GM18520 (cell line): ENCODE measurements around the gene TMOD4.
"Not testable (repeated sequence)": the region's sequence is repeated elsewhere in the genome, so short reads cannot be mapped to it uniquely, and the experiment has no call there.

Experiments
- ATAC-seq: cut with Tn5 transposase; IDR thresholded peaks from one replicate; pipeline ENCODE4 v1.9.1; 2021; ENCODE audit not compliant: unreplicated experiment

The TMOD4 gene

DNA sequence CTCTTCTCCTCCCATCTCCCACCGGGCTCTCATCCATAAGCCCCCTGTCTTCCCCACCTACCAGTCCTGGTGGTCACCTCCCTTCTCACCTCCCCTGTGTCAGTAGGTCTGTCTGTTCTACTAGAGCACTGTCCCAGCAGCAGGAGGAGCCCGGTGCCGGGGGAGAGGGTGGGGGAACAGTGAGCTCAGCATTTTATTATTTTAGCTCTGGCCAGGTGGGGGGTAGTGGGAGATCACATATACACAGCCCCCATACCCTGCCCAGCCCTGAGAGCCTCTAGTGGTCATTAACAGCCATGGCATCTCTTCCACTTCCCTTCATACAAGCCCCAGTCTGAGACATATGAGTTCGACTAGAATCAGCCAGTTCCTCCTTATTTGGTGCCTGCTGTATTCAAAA, at the start of gene TMOD4:
TSS of gene TMOD4 (minus strand) at position 119 of the 400 bp plus-strand sequence. CDS start 1,106 bp downstream, outside the sequence.
- ATAC-seq = no peak

DNA sequence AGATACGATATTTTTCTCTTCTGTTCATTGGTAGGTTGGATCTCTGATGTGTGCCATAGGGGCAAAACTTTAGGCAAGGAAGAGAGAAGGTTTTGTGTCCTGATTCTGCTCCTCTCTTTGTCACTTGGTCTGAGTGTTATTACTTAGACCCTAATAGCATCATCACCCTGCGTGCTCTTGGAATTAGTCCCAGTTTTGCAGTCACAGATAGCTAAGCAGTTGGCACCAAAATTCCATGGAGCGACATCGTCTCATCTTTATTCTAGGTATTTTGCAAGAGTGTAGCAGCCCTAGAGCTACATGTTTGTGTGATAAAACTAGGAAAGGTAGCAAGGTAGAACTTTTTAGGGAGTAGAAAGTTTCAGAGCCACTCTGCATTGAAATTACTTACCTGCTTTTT, 46.3 kb upstream of the TMOD4 start:
- no peak for ATAC-seq

DNA sequence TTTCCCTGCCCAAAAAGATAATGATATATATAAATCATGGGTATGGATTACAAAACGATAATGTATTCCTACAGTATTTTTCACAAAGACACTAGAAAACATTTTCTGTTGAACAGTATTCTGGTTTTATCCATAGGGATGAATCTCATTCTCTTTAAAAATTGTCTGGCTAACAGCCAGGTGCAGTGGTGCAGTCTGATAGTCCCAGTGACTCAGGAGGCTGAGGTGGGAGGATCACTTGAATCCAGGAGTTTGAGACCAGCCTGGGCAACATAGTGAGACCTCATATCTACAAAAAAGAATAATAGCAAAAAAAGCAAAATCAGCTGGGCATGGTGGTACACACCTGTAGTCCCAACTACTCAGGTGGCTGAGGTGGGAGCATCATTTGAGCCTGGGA, 45.8 kb upstream of the TMOD4 start:
- no peak for ATAC-seq

DNA sequence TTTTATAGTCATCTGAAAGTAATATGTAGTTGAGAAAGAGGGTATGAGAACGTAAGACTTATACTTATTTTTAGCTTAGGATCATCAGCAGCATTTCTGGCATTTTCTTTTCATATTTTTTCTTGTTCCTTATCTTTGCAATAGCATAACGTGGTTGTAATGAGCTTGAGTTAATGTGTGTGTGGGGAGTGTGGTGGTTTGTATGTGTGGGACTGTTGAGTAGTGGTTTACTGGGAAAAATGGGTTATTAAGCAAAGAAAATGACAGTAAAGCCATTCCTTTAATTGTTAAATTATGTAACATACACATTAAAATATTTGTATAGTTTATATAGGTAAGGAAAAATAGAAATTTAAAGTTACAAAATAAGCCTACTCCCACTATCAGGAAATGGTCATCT, 37.8 kb upstream of the TMOD4 start:
- no peak for ATAC-seq

DNA sequence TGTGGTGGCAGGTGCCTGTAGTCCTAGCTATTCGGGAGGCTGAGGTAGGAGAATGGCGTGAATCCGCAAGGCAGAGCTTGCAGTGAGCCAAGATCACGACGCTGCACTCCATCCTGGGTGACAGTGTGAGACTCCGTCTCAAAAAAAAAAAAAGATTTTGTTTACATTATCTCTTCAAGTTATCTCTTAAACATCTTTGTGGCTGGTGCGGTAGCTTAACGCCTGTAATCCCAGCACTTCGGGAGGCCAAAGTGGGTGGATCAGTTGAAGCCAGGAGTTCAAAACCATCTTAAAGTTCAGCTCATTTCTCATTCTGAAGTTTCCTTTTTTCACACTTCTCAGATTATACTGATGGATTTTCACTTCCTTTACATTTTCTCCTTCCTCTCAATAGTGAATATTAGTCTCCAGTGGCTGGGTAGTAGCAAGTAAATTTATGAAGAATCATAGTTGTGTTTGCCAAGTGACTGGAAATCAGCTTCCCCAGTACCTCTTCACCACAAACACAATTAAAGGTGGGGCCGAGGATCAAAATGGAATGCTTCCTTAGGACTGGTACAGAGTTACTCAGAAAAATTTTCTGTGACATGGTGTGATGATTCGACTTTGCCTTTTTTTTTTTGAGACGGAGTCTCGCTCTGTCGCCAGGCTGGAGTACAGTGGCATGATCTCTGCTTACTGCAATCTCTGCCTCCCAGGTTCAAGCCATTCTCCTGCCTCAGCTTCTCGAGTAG, 36.4 kb upstream of the TMOD4 start:
- no peak for ATAC-seq

DNA sequence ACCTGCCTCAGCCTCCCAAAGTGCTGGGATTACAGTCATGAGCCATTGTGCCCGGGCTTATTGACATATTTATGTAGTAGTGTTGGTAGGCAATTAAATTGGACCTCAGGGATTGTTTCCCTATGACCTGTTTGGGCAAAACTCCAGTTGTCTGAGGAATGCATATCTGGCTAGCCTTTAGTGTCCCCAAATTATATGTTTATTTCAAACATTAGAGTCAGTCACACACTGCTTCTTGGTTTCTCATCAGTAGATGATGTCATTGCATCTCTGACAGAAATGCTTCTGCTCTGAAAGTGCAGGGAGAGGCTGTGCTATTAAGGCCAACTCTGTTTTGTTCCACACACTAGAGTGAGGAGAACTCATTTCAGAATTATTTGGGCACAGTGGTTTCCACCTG, 35.0 kb upstream of the TMOD4 start:
- no peak for ATAC-seq

DNA sequence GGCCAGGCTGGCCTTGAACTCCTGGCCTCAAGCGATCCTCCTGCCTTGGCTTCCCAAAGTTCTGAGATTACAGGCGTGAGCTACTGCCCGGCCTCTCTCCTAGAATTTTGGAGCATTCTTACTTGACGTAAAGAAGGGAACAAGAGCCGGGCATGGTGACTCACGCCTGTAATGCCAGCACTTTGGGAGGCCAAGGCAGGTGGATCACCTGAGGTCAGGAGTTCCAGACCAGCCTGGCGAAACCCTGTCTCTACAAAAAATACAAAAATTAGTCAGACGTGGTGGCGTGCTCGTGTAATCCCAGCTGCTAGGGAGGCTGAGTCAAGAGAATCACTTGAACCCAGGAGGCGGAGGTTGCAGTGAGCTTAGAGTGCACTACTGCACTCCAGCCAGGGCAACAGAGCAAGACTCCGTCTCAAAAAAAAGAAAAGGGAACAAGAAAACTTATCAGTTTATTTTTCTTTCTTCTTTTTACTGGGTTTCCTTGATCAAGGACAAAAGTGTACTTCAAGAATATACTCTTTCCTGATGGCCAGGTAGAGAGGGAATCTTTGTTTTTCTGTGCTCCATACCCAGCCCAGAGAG, 29.7 kb upstream of the TMOD4 start:
- not testable (repeated sequence) for ATAC-seq

DNA sequence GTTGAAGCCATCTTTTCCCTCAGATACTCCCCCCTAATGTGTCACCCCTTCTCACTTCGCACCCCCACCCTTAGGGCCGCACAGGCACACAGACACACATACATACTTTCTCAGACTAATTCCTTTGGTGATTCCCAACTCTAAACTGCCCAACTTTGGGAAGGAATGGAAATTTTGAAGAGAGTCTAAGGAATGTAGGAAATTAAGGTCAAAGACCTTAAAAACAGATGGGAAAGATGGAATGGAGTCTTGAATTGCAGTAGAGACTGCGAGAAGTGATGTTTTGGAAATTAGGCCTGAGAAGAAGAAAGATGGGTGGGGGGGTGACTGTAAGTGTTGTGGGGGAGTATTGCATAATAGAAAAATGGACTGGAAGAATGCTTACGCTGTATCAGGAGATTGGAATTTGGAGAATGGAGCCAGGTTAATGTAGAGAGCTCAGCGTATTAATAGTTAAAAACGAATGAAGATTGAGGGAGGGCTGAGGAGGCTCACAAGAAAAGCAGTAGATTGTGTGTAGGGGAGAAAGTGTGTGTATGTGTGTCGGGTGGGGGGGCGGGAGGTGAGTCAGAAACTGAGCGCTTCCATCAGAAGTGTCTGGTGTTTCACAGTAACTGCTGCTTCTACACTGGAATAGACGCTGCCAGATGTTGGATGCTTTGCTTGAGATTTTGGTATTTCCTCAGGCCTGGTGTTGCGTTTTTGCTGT, 24.2 kb upstream of the TMOD4 start:
- no peak for ATAC-seq

DNA sequence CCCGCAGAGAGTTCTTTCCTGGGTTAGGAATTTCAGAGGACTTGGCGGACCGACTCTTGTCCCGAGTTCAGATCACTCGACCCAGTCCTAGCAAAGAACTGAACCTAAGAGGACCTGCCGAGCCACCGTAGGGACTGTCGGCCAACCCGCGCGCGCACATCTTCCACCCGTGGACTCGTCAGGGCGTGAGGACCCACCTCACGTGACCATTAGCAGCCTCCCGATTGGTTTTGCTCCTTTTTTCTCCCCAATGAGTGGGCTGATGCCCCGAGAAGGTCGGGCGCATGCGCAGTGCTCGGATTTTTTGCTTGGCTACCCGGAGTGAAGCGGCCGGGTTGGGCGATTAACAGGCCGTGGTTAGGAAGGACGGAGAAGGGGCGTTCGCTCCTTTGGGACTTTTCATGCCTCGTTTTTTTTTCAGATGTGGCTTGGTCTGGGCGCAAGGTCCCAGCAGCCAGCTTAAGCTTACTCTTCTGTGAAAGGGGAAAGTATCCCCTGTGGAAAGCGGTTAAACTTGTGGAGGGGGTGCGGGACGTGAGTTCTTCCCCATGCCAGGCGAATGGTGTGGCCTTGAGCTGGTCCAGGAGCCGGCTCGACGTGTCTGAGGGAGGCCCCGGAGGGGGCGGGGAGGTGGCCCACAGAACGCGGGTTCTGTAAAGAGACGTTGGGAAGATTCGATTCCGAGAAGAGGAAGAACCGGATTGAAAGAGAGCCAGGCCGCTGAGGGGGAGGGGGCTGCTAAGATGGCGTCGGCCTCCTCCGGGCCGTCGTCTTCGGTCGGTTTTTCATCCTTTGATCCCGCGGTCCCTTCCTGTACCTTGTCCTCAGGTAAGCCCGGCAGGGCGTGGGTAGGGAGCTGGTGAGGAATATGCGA, 22.7 kb upstream of the TMOD4 start, which contains the start of gene PIP5K1A:
TSS of gene PIP5K1A (plus strand) at position 299 of the 874 bp plus-strand sequence. CDS start at position 744, 445 bp downstream.
- peak; percentile 84 for ATAC-seq

DNA sequence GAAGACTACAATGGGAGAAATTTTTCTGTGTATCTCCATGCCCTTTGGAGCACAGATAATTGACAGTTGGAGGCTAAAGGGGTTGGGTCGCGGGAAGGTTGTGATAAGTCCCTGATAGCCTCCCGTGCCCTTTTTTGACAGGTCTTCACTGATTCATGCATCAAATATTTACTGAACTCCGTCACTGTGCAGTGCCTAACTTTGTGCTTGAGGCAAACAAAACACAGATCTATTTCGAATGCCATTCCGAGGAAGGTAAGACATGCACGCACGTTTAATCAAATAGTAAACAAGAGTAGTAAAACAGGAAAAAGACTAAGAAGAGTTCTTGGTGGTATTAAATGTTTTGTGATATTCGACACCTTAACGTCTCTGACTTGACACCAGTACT, 22.1 kb upstream of the TMOD4 start:
- ATAC-seq = no peak

DNA sequence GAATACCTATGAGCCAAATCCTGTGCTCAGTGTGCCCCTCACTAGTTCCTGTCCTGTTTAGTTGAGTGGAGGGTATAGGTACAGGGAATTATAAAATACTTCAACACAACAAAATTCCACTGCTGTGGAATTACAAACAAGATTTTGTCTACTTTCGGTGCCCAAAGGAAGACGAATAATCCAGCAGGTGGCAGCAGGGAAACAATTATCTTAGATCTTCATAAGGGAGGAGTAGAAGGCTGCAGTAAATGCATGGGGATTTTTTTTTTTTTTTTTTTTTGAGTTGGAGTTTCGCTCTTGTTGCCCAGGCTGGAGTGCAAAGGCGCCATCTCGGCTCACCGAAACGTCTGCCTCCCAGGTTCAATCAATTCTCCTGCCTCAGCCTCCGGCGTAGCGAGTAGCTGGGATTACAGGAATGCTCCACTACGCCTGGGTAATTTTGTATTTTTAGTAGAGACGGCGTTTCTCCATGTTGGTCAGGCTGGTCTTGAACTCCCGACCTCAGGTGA, 20.6 kb upstream of the TMOD4 start:
- no peak for ATAC-seq

DNA sequence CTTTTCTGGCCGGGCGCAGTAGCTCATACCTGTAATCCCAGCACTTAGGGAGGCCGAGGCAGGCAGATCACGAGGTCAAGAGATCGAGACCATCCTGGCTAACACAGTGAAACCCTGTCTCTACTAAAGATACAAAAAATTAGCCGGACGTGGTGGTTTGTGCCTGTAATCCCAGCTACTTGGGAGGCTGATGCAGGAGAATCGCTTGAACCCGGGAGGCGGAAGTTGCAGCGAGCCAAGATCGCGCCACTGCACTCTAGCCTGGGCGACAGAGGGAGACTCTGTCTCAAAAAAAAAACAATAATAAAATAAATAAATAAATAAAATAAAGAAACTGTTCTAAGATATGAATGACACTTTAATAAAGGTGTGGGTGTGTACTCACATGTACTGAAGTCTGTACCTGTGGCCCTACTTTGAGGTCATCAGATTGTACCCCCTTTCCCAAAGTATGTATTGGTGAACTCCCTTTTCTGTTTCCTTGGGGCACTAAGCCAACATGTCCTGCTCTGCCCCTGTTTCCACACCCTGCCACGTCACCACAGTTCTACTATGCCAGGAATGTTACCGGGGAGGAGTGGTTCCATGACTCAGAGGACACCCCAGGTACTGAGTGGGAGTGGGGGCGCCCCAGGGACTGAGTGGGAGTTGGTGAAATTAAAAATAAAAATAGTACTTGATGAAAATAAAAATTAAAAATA, 19.3 kb upstream of the TMOD4 start:
- not testable (repeated sequence) for ATAC-seq

DNA sequence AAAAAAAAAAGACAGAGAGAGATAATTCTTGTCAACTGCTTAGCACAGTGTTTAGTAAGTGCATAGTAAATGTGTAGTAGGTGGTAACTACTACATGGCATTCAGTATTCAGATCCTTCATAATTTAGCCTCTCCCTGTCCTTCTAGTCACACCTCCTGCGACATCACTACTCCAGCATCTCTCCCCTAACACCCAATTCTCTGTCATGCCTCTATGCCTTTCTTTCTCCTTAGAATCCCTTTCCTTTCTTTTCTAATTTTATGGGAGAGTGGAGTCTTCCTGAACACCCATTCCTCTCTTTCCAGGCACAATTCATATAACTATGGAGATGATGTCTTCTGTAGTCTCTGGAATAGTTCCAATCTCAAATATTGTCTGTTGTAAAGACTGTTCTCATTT, 18.1 kb upstream of the TMOD4 start:
- ATAC-seq = no peak

DNA sequence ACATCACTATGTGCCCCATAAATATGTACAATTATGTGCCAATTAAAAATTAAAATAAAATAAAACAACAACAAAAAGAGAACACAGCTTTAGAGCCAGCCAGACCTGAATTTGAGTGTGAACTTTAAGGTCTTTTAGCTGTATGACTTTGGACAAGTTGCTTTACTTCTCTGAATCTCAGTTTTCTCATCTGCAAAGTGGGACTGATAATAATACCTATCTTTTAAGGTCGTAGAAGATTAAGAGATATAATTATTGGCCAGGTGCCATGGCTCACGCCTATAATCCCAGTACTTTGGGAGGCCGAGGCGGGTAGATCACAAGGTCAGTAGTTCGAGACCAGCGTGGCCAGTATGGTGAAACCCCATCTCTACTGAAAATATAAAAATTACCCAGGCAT, 17.5 kb upstream of the TMOD4 start:
- ATAC-seq = no peak

DNA sequence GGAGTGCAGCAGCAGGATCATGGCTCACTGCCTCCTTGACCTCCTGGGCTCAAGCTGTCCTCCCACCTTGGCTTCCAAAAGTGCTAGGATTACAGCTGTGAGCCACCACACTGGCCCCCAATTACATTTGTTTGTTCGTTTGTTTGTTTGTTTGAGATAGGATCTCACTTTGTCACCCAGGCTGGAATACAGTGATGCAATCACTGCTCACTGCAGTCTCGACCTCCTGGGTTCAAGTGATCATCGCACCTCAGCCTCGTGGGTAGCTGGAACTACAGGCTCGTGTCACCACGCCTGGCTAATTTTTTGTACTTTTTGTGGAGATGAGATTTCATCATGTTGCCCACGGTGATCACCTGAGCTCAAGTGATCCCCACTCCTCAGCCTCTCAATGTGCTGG, 16.3 kb upstream of the TMOD4 start:
- no peak for ATAC-seq

DNA sequence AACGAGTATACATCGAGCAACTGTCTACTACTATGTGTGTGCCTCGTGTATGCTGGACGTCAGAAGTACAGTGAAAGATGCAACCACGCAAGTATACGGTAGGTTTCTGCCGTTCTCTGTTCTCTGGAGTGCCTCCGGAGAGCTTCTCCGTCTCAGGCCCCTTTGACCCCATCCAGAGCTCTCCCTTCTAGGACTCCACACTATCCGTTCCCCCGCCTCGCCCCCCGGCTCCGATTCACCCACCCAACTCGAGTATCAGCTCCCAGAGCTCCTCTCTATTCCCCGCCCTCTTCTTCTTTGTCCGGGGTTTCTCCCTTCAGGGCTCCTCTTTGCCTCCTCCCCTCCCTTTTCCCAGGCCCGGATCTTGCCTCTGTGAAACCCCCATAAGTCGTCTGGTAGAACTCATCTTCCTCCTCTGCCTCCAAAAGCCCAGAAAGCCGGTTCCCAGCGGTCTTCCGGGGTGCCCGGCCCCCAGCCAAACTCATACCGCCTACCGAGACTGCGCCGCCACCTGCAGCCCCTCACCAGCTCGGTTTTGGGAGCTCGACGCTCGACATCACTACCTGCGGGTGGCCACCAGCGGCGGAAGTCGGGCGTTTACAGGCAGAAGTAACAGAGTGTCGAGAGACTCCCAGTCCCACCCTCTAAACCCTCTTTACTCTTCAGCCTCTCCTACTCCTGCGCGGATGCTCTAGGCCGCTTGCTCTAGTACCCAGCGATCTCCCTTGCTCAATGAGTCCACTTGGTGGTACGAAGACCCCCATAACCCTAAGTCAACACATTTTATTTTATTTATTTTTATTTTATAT, 14.1 kb upstream of the TMOD4 start, which contains the start of gene VPS72:
TSS of gene VPS72 (minus strand) at position 561 of the 809 bp plus-strand sequence. CDS start at position 485, 76 bp downstream.
- peak; percentile 82 for ATAC-seq

DNA sequence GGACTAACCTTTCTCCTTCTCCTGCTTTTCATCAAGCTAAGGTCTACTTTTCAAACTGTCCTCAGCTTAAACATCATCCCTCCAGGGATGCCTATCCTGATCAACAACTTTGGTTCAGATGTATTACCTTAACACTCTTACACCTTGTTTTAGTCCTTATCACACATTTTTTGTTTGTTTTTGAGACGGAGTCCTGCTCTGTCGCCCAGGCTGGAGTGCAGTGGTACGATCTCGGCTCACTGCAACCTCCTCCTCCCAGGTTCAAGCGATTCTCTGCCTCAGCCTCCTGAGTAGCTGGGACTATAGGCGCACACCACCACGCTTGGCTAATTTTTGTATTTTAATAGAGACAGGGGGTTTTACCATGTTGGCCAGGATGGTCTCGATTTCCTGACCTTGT, 12.9 kb upstream of the TMOD4 start:
- not testable (repeated sequence) for ATAC-seq

DNA sequence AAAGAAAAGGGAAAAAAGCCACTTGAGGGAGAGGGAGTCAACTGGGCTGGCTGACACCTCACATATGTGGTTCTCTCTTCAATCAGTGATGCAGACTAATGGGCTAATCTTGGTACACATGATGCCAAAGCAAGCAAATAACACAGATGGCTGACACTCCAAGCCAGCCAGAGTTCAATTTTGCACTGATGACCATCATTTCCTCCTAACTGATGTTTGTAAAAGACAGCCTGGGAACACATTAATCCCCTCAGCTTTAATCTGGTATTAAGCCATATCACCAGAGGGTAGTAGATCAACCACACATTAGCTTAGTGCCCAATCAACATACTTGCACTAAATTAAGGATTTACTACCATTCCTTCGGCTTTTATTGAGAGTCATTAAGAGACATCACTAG, 11.4 kb upstream of the TMOD4 start:
- ATAC-seq = no peak

DNA sequence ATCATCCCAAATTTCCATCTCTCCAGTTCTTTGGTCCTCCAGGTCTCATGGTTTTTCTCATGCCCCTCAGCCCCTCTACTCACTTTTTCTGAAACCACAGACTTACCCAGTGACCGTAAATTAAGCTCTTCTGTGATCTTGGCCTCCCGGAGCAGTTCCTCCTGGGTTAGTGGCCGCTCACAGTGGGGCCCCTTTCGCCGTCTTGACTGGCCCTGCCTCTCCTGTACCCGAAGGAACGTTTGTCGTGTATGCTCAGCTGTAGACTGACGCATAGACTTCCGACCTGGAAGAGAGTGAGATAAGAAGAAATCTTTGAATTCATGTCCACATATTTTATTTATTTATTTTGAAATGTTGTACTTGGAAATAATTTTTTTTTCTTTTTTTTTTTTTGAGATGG, 8.4 kb upstream of the TMOD4 start:
- ATAC-seq = no peak
